Adipose tissue (tissue), 3 donors: ENCODE measurements around the gene FCHSD2. TPM values are rescaled to one million over a fixed set of nuclear protein-coding genes. Genes with fewer than 3 reads are reported as not detected.

Source experiments
- polyA plus RNA-seq, 3 donors: library from polyadenylated mRNA; stranded (reverse); fragments of 200-250 nt; gene quantifications; one replicate each; pipeline ENCODE4 v1.2.3, GENCODE V29; 2013
- donor health status: healthy with polysubstance abuse.
- donor health status: Bipolar disorder and iron deficiency.
- donor health status: healthy.

The FCHSD2 gene
- polyA plus RNA-seq, 3 donors = 4.9 to 17.8 (median 16.3) TPM

Other genes starting within 250 kb of the FCHSD2 start
- gene P2RY2, start 76.0 kb upstream of the FCHSD2 start, polyA plus RNA-seq = 1 to 10 TPM in 1 of 3 donors, under 1 TPM in 1, not detected in 1; 0.40 to 1.0 TPM
- gene P2RY6, start 130.0 kb upstream of the FCHSD2 start, polyA plus RNA-seq = 1 to 10 TPM in 2 of 3 donors, under 1 TPM in 1; 0.63 to 3.3 (median 2.1) TPM
- gene ARHGEF17, start 166.0 kb upstream of the FCHSD2 start, polyA plus RNA-seq = 10 to 100 TPM; 11.1 to 35.5 (median 31.2) TPM
- 1 to 10 TPM in 2 of 3 donors, under 1 TPM in 1; 0.74 to 9.7 (median 2.1) TPM for gene RELT, start 234.1 kb upstream of the FCHSD2 start, polyA plus RNA-seq